CD4-positive, alpha-beta T cell treated with Interleukin-4 for 1 hour (primary cell): ENCODE data around the gene EID2B.

Source experiments
- DNase-seq, 2 donors: peaks; one replicate each; pipeline ENCODE4 v3.0.0-alpha.2; 2020 to 2022

Gene EID2B

GRCh38 chr19:39497996-39498797 lies 34.5 kb downstream of the EID2B start:
- no peak for DNase-seq

GRCh38 chr19:39497701-39497995 lies 35.0 kb downstream of the EID2B start:
- DNase-seq, result no peak

GRCh38 chr19:39496063-39496462 lies 36.6 kb downstream of the EID2B start:
- no peak for DNase-seq

GRCh38 chr19:39494661-39495060 lies 38.0 kb downstream of the EID2B start:
- DNase-seq, result no peak

GRCh38 chr19:39492788-39493187 lies 39.9 kb downstream of the EID2B start:
- DNase-seq, result no peak

GRCh38 chr19:39492225-39492624 lies 40.4 kb downstream of the EID2B start:
- no peak for DNase-seq

- DNase-seq, result no peak
Observed at GRCh38 chr19:39489756-39490155, 42.9 kb downstream of the EID2B start.

- DNase-seq, result no peak
Observed at GRCh38 chr19:39483141-39483540, 49.5 kb downstream of the EID2B start.

GRCh38 chr19:39481676-39482075 lies 51.0 kb downstream of the EID2B start:
- DNase-seq, result no peak

- DNase-seq, result no peak
Observed at GRCh38 chr19:39481229-39481545, 51.5 kb downstream of the EID2B start.
